HCT116 (cell line): Measurements from ENCODE around the gene GPR78. TPM values are rescaled to one million over a fixed set of nuclear protein-coding genes. Genes with fewer than 3 reads are reported as not detected.

ENCODE experiments used
- EGR1 ChIP-seq: IDR thresholded peaks from 2 replicates; pipeline ENCODE4 v1.6.1; 2012; ENCODE audit warnings: low read depth
- ELF1 ChIP-seq: IDR thresholded peaks from 2 replicates; pipeline ENCODE4 v1.6.1; 2012; ENCODE audit warnings: low read depth, borderline replicate concordance
- RAD21 ChIP-seq: IDR thresholded peaks from 2 replicates; pipeline ENCODE4 v1.6.1; 2012; ENCODE audit warnings: low read depth, mild to moderate bottlenecking
- SIN3A ChIP-seq: IDR thresholded peaks from 2 replicates; pipeline ENCODE4 v1.6.1; 2012; ENCODE audit warnings: low read depth
- SRF ChIP-seq: IDR thresholded peaks from 2 replicates; pipeline ENCODE4 v1.6.1; 2012; ENCODE audit warnings: low read depth
- TCF7L2 ChIP-seq: IDR thresholded peaks from 2 replicates; pipeline ENCODE4 v1.7.0; 2011; ENCODE audit warnings: borderline replicate concordance, inconsistent platforms; ENCODE audit not compliant: insufficient read depth, insufficient read length; ENCODE audit errors: extremely low read depth
- YY1 ChIP-seq: IDR thresholded peaks from 2 replicates; pipeline ENCODE4 v1.6.1; 2011; ENCODE audit warnings: low read length, low read depth, moderate library complexity, mild to moderate bottlenecking; ENCODE audit not compliant: insufficient replicate concordance; ENCODE audit errors: extremely low read depth
- total RNA-seq: library from RNA; stranded (reverse); gene quantifications from one replicate; pipeline ENCODE4 v1.2.1, GENCODE V29; 2021; ENCODE audit not compliant: unreplicated experiment
- TF ChIP-seq, protein P1 (sequence below): IDR thresholded peaks from 2 replicates; pipeline ENCODE4 v1.6.1; 2012; ENCODE audit warnings: low read depth
- TF ChIP-seq, protein P2 (sequence below): IDR thresholded peaks from 2 replicates; pipeline ENCODE4 v1.6.1; 2012

Gene GPR78
- total RNA-seq, 1 experiment from 2014 or later = not detected

DNA sequence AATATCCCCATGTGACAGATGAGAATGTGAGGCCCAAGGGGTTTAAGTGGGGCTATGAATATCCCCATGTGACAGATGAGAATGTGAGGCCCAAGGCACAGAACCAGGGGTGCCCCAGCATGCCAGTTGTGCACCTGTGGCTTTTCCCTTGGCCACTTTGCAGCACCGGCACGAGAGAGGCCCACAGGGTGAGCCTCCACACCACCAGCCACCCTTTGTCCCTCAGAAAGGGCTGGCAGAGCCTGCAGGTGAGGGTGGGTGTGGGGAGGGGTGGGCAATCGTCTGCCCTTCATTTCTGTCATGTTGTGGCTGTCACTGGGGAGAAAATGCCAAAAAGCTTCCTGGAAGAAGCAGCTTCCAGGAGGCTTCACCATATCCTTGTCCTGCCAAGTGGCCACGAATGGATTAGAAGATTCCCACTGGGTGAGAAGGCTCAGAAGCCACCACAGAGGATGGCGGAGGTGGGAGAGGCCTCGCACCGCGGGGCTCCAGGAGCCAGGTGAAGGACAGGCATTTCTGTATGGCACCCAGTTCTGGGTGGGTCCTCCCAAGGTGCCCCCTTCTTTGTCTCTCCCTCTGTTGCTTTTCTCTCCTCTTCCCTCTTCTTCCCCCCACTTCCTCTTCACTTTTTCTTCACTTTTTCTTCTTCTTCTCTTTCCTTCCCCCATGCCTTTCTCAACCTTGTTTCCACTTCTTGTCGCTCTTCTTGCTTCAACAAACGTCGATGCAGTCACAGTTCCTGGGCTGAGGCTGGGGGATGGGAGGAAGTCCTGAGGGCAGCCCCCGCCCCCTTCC lies 469 bp upstream of the GPR78 start (continued):
- TF ChIP-seq, protein P1, sequence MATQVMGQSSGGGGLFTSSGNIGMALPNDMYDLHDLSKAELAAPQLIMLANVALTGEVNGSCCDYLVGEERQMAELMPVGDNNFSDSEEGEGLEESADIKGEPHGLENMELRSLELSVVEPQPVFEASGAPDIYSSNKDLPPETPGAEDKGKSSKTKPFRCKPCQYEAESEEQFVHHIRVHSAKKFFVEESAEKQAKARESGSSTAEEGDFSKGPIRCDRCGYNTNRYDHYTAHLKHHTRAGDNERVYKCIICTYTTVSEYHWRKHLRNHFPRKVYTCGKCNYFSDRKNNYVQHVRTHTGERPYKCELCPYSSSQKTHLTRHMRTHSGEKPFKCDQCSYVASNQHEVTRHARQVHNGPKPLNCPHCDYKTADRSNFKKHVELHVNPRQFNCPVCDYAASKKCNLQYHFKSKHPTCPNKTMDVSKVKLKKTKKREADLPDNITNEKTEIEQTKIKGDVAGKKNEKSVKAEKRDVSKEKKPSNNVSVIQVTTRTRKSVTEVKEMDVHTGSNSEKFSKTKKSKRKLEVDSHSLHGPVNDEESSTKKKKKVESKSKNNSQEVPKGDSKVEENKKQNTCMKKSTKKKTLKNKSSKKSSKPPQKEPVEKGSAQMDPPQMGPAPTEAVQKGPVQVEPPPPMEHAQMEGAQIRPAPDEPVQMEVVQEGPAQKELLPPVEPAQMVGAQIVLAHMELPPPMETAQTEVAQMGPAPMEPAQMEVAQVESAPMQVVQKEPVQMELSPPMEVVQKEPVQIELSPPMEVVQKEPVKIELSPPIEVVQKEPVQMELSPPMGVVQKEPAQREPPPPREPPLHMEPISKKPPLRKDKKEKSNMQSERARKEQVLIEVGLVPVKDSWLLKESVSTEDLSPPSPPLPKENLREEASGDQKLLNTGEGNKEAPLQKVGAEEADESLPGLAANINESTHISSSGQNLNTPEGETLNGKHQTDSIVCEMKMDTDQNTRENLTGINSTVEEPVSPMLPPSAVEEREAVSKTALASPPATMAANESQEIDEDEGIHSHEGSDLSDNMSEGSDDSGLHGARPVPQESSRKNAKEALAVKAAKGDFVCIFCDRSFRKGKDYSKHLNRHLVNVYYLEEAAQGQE = no peak
- TF ChIP-seq SRF (no peak), YY1 (no peak), SIN3A (no peak), RAD21 (no peak), ELF1 (no peak), EGR1 (no peak), TCF7L2 (no peak)
- TF ChIP-seq, protein P2, sequence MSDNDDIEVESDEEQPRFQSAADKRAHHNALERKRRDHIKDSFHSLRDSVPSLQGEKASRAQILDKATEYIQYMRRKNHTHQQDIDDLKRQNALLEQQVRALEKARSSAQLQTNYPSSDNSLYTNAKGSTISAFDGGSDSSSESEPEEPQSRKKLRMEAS = no peak
